Sigmoid colon (tissue), 7 donors: ENCODE measurements around the gene CEP85L. TPM values are rescaled to one million over a fixed set of nuclear protein-coding genes. Genes with fewer than 3 reads are reported as not detected.

Experiments
- DNase-seq: peaks from one replicate; pipeline ENCODE4 v3.0.0-alpha.2; 2019
- H3K27ac ChIP-seq, 4 donors: fragments of 200-600 bp; sonication (generic); one replicate each; pipeline ENCODE4 v1.5.1; 2016 to 2019; ENCODE audit warnings: mild to moderate bottlenecking in 1 of 4
- H3K27me3 ChIP-seq, 3 donors: fragments of 200-600 bp; sonication (generic); one replicate each; pipeline ENCODE4 v1.5.1; 2019; ENCODE audit warnings: mild to moderate bottlenecking in 1 of 3
- H3K36me3 ChIP-seq, 4 donors: fragments of 200-600 bp; sonication (generic); one replicate each; pipeline ENCODE4 v1.5.1; 2016 to 2019
- H3K4me1 ChIP-seq, 4 donors: fragments of 200-600 bp; sonication (generic); one replicate each; pipeline ENCODE4 v1.5.1; 2017 to 2019
- H3K4me3 ChIP-seq, 4 donors: fragments of 200-600 bp; sonication (generic); one replicate each; pipeline ENCODE4 v1.5.1; 2017 to 2019; ENCODE audit warnings: mild to moderate bottlenecking in 2 of 4, moderate library complexity in 1 of 4
- H3K9me3 ChIP-seq, 4 donors: fragments of 200-600 bp in 3 of 4; sonication (generic) in 3 of 4; one replicate each; pipeline versions ENCODE4 v1.5.1 to v1.6.1; 2013 to 2019
- EP300 ChIP-seq, 4 donors: sonication (generic); formaldehyde crosslinking; IDR thresholded peaks; one replicate each; pipeline ENCODE4 v1.6.1; 2017; ENCODE audit warnings: antibody characterized with exemption in 4 of 4
- POLR2A ChIP-seq, 2 donors: fragments of 450-650 bp; IDR thresholded peaks; one replicate each; pipeline ENCODE4 v1.6.1; 2016; ENCODE audit warnings: antibody characterized with exemption in 2 of 2, mild to moderate bottlenecking in 2 of 2, moderate library complexity in 2 of 2
- POLR2AphosphoS5 ChIP-seq, 4 donors: sonication (generic); formaldehyde crosslinking; IDR thresholded peaks; one replicate each; pipeline ENCODE4 v1.6.1; 2017; ENCODE audit warnings: antibody characterized with exemption in 4 of 4
- WGBS, 2 donors: extraction: QIAGEN DNeasy Blood & Tissue Kit; methylation state at CpG; one replicate each; pipeline ENCODE4 v1.1.7; 2013; 5-methylcytosine and 5-hydroxymethylcytosine counted together
- intact Hi-C: fragments of 100-400 bp; cut with DNase I; formaldehyde crosslinking; loops from one replicate; pipeline ENCODE4 v1.15.1; 2023
- polyA plus RNA-seq, 3 donors: library from polyadenylated mRNA; stranded (reverse); fragments of 200-250 nt; gene quantifications; one replicate each; pipeline ENCODE4 v1.2.3, GENCODE V29; 2013
- total RNA-seq, 4 donors: library from RNA; depleted of rRNA; stranded (reverse); fragments of >200 nt; gene quantifications; one replicate each; pipeline ENCODE4 v1.1.0, GENCODE V29; 2016
- TF ChIP-seq, protein P1 (sequence below), 4 experiments: fragments of 450-650 bp in 3 of 4; fragments of 200-600 bp in 1 of 4; IDR thresholded peaks; one replicate each; pipeline ENCODE4 v1.5.1; 2016 to 2019; ENCODE audit warnings: antibody characterized with exemption in 4 of 4, mild to moderate bottlenecking in 3 of 4, moderate library complexity in 2 of 4
- donor health status: healthy with polysubstance abuse.
- donor health status: Bipolar disorder and iron deficiency.
- donor health status: healthy.

Gene CEP85L
- total and polyA plus RNA-seq, 7 donors: 0.23 to 17.4 (median 12.8) TPM

- no peaks in the 10 kb centered on the region for H3K27me3 ChIP-seq
- H3K9me3 ChIP-seq: no peaks in the 10 kb centered on the region
- intact Hi-C loops: loop anchor here (10.0 kb wide), 1 partner anchor 637 kb away; no protein-coding TSS in a partner anchor
- H3K27ac ChIP-seq: no peak overlapping the region
- 94% methylated on average over 3 of the region's 3 CpGs for WGBS, 2 donors
- no peaks in the 10 kb centered on the region for H3K36me3 ChIP-seq
- no peak for DNase-seq
- peaks cover 0 to 9% (median 4%) of the 10 kb centered on the region in 4 donors for H3K4me1 ChIP-seq
- TF ChIP-seq POLR2AphosphoS5 (IDR thresholded peaks at IDR 0.05): no peak
- no peak overlapping the region for H3K4me3 ChIP-seq
Measured at GRCh38 chr6:118611334-118611733, 40.1 kb downstream of the CEP85L start.

DNA sequence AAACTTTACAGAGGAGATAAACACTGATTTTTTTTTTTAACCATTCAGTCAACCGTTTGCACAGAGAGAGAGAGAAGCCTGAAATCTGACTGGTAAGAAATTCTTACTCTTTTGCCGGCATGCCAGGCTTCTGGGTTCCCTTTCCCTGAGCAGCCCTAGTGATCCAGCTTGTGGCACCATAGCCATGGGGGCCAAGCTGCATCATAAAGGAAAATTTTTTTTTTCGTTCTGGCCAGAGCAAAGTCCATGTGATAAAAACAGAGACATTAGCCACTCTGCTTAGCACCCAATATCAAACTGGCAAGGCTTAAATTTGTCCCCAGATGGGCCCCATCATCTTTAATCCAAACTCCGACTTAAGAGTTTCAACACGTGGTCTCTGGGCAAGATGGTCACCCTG is 44.5 kb downstream of the CEP85L start:
- intact Hi-C loops: no loop called here
- TF ChIP-seq, protein P1, sequence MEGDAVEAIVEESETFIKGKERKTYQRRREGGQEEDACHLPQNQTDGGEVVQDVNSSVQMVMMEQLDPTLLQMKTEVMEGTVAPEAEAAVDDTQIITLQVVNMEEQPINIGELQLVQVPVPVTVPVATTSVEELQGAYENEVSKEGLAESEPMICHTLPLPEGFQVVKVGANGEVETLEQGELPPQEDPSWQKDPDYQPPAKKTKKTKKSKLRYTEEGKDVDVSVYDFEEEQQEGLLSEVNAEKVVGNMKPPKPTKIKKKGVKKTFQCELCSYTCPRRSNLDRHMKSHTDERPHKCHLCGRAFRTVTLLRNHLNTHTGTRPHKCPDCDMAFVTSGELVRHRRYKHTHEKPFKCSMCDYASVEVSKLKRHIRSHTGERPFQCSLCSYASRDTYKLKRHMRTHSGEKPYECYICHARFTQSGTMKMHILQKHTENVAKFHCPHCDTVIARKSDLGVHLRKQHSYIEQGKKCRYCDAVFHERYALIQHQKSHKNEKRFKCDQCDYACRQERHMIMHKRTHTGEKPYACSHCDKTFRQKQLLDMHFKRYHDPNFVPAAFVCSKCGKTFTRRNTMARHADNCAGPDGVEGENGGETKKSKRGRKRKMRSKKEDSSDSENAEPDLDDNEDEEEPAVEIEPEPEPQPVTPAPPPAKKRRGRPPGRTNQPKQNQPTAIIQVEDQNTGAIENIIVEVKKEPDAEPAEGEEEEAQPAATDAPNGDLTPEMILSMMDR (IDR thresholded peaks at IDR 0.05): no peak
- TF ChIP-seq POLR2AphosphoS5 (IDR thresholded peaks at IDR 0.05) (no peak), EP300 (IDR thresholded peaks at IDR 0.05) (no peak), POLR2A (IDR thresholded peaks at IDR 0.05) (no peak)
- Histone ChIP-seq H3K4me3 (no peak overlapping the region), H3K4me1 (peaks cover 0 to 7% (median 3%) of the 10 kb centered on the region in 4 donors), H3K27me3 (no peaks in the 10 kb centered on the region), H3K9me3 (no peaks in the 10 kb centered on the region), H3K27ac (no peak overlapping the region), H3K36me3 (no peaks in the 10 kb centered on the region)
- WGBS, 2 donors: 55 to 77% methylated on average over 5 of the region's 5 CpGs
- DNase-seq: no peak

GRCh38 chr6:118606268-118606667 is 45.1 kb downstream of the CEP85L start:
- TF ChIP-seq EP300 (IDR thresholded peaks at IDR 0.05) (no peak), POLR2A (IDR thresholded peaks at IDR 0.05) (no peak), POLR2AphosphoS5 (IDR thresholded peaks at IDR 0.05) (no peak)
- TF ChIP-seq, protein P1 (IDR thresholded peaks at IDR 0.05): no peak
- Histone ChIP-seq H3K9me3 (no peaks in the 10 kb centered on the region), H3K27ac (no peak overlapping the region), H3K4me1 (peaks cover 0 to 7% (median 3%) of the 10 kb centered on the region in 4 donors), H3K27me3 (no peaks in the 10 kb centered on the region), H3K36me3 (no peaks in the 10 kb centered on the region), H3K4me3 (no peak overlapping the region)
- intact Hi-C loops: no loop called here
- no peak for DNase-seq
- 46 to 66% methylated on average over 3 of the region's 3 CpGs for WGBS, 2 donors

- 97 to 99% methylated on average over 2 of the region's 2 CpGs for WGBS, 2 donors
- H3K4me3 ChIP-seq: no peak overlapping the region
- H3K36me3 ChIP-seq: no peaks in the 10 kb centered on the region
- H3K27ac ChIP-seq: no peak overlapping the region
- TF ChIP-seq POLR2A (IDR thresholded peaks at IDR 0.05): no peak
- no peaks in the 10 kb centered on the region for H3K9me3 ChIP-seq
- no peak for DNase-seq
- H3K4me1 ChIP-seq: peaks cover 0 to 11% (median 4%) of the 10 kb centered on the region in 4 donors
- intact Hi-C loops: no loop called here
- no peaks in the 10 kb centered on the region for H3K27me3 ChIP-seq
Measured at GRCh38 chr6:118603372-118603771, 48.0 kb downstream of the CEP85L start.

GRCh38 chr6:118602300-118602699 is 49.1 kb downstream of the CEP85L start:
- intact Hi-C loops: no loop called here
- no peak overlapping the region for H3K27ac ChIP-seq
- no peak for DNase-seq
- peaks cover 0 to 17% (median 4%) of the 10 kb centered on the region in 4 donors for H3K4me1 ChIP-seq
- no peaks in the 10 kb centered on the region for H3K27me3 ChIP-seq
- TF ChIP-seq, protein P1 (IDR thresholded peaks at IDR 0.05): no peak
- TF ChIP-seq POLR2AphosphoS5 (IDR thresholded peaks at IDR 0.05) (no peak), EP300 (IDR thresholded peaks at IDR 0.05) (no peak), POLR2A (IDR thresholded peaks at IDR 0.05) (no peak)
- H3K4me3 ChIP-seq: no peak overlapping the region
- H3K9me3 ChIP-seq: no peaks in the 10 kb centered on the region
- WGBS, 2 donors: 94 to 95% methylated on average over 2 of the region's 2 CpGs
- H3K36me3 ChIP-seq: no peaks in the 10 kb centered on the region

DNA sequence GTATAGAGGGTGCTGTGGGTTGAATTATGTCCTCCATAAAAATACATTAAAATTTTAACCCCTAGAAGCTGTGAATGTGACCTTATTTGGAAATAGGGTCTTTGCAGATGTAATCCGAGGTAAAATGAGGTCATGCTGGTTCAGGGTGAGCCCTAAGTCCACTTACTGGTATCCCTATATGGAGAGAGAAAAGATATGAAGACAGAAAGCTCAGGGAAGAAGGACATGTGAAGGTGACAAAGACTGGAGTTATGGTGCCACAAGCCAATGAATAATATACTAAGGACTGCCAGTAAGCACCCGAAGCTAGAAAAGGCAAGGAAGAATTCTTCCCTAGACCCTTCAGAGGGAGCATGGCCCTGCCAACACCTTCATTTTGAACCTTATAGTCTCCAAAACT is 53.1 kb downstream of the CEP85L start:
- no peak for TF ChIP-seq EP300 (IDR thresholded peaks at IDR 0.05)
- no peak for TF ChIP-seq POLR2AphosphoS5 (IDR thresholded peaks at IDR 0.05)
- TF ChIP-seq POLR2A (IDR thresholded peaks at IDR 0.05): no peak
- TF ChIP-seq, protein P1 (IDR thresholded peaks at IDR 0.05): no peak
- no peak overlapping the region for H3K4me3 ChIP-seq
- WGBS, 2 donors: 87 to 89% methylated on average over 2 of the region's 2 CpGs

More for the DNA sequence above, 53.1 kb downstream of the CEP85L start:
- Histone ChIP-seq H3K4me1 (peaks cover 0 to 11% (median 0%) of the 10 kb centered on the region in 4 donors), H3K36me3 (no peaks in the 10 kb centered on the region), H3K9me3 (no peaks in the 10 kb centered on the region), H3K27me3 (no peaks in the 10 kb centered on the region), H3K27ac (no peak overlapping the region)
- DNase-seq: no peak
- intact Hi-C loops: no loop called here
